Osteoblast (primary cell): Measurements from ENCODE around the gene SLC35F4. TPM values are rescaled to one million over a fixed set of nuclear protein-coding genes. Genes with fewer than 3 reads are reported as not detected.

Experiments used
- DNase-seq: peaks from one replicate; pipeline ENCODE4 v3.0.0; 2011; ENCODE audit warnings: low spot score, mixed read lengths; ENCODE audit not compliant: insufficient read length; ENCODE audit errors: missing footprints
- H2AFZ ChIP-seq: 2 replicates; pipeline ENCODE4 v1.6.0; 2011; ENCODE audit warnings: mild to moderate bottlenecking, low read length
- H3K27ac ChIP-seq: 2 replicates; pipeline ENCODE4 v1.5.1; 2011; ENCODE audit warnings: mild to moderate bottlenecking, low read depth, low read length, moderate library complexity
- H3K27me3 ChIP-seq: 2 replicates; pipeline ENCODE4 v1.6.0; 2012; ENCODE audit warnings: mild to moderate bottlenecking, control low read depth, inconsistent platforms, low read length, moderate library complexity; ENCODE audit not compliant: insufficient read depth
- H3K36me3 ChIP-seq: 2 replicates; pipeline ENCODE4 v1.5.1; 2011; ENCODE audit warnings: mild to moderate bottlenecking, low read length, control low read depth, moderate library complexity; ENCODE audit not compliant: insufficient read depth
- H3K4me1 ChIP-seq: 2 replicates; pipeline ENCODE4 v1.5.1; 2011; ENCODE audit warnings: mild to moderate bottlenecking, low read length, control low read depth, moderate library complexity; ENCODE audit not compliant: insufficient read depth
- H3K4me2 ChIP-seq: 2 replicates; pipeline ENCODE4 v1.6.0; 2011; ENCODE audit warnings: mild to moderate bottlenecking, low read length; ENCODE audit not compliant: insufficient read depth
- H3K4me3 ChIP-seq: fragments of 200-600 bp; sonication (generic); 3 replicates; pipeline ENCODE4 v1.5.1; 2012; ENCODE audit warnings: mild to moderate bottlenecking, low read length, inconsistent platforms; ENCODE audit not compliant: insufficient read depth
- H3K79me2 ChIP-seq: 2 replicates; pipeline ENCODE4 v1.6.0; 2012; ENCODE audit warnings: mild to moderate bottlenecking, low read length, control low read depth, inconsistent platforms; ENCODE audit not compliant: insufficient read depth
- H3K9me3 ChIP-seq: 2 replicates; pipeline ENCODE4 v1.5.1; 2011; ENCODE audit warnings: low read depth, low read length, control low read depth
- H4K20me1 ChIP-seq: 2 replicates; pipeline ENCODE4 v1.6.0; 2012; ENCODE audit warnings: mild to moderate bottlenecking, low read length, control low read depth; ENCODE audit not compliant: insufficient read depth
- CTCF ChIP-seq: IDR thresholded peaks from 2 replicates; pipeline ENCODE4 v1.5.1; 2011; ENCODE audit warnings: mild to moderate bottlenecking, low read depth, low read length, moderate library complexity; ENCODE audit errors: extremely low read depth
- total RNA-seq: library from RNA; depleted of rRNA; stranded (reverse); fragments of >200 nt; gene quantifications from 2 replicates; pipeline ENCODE4 v1.2.3, GENCODE V29; 2012

SLC35F4 gene
- total RNA-seq, 1 donor = not detected

- Histone ChIP-seq H4K20me1 (no peaks in the 10 kb centered on the region), H3K4me3 (no peak overlapping the region), H2AFZ (no peak overlapping the region), H3K4me1 (no peaks in the 10 kb centered on the region), H3K36me3 (no peaks in the 10 kb centered on the region), H3K27me3 (no peaks in the 10 kb centered on the region), H3K9me3 (no peaks in the 10 kb centered on the region), H3K27ac (no peak overlapping the region), H3K4me2 (no peak overlapping the region), H3K79me2 (no peaks in the 10 kb centered on the region)
- DNase-seq = no peak
- no peak for TF ChIP-seq CTCF
Measured at GRCh38 chr14:57560681-57561080, 305.2 kb downstream of the SLC35F4 start.

- Histone ChIP-seq H3K27me3 (no peaks in the 10 kb centered on the region), H4K20me1 (no peaks in the 10 kb centered on the region), H2AFZ (no peak overlapping the region), H3K4me3 (no peak overlapping the region), H3K4me2 (no peak overlapping the region), H3K4me1 (no peaks in the 10 kb centered on the region), H3K79me2 (no peaks in the 10 kb centered on the region), H3K36me3 (no peaks in the 10 kb centered on the region), H3K9me3 (no peaks in the 10 kb centered on the region), H3K27ac (no peak overlapping the region)
- DNase-seq = no peak
- no peak for TF ChIP-seq CTCF
Measured at GRCh38 chr14:57559576-57559975, 306.3 kb downstream of the SLC35F4 start.

GRCh38 chr14:57549765-57550420 lies 316.0 kb downstream of the SLC35F4 start:
- Histone ChIP-seq H3K27me3 (no peaks in the 10 kb centered on the region), H4K20me1 (no peaks in the 10 kb centered on the region), H3K4me3 (no peak overlapping the region), H3K9me3 (no peaks in the 10 kb centered on the region), H3K36me3 (no peaks in the 10 kb centered on the region), H2AFZ (no peak overlapping the region), H3K4me2 (no peak overlapping the region), H3K4me1 (no peaks in the 10 kb centered on the region), H3K79me2 (no peaks in the 10 kb centered on the region), H3K27ac (no peak overlapping the region)
- TF ChIP-seq CTCF = no peak
- no peak for DNase-seq

- no peak overlapping the region for H3K4me2 ChIP-seq
Measured at GRCh38 chr14:57549016-57549564, 316.8 kb downstream of the SLC35F4 start.

More at GRCh38 chr14:57549016-57549564, 316.8 kb downstream of the SLC35F4 start:
- H3K4me3 ChIP-seq = no peak overlapping the region
- H4K20me1 ChIP-seq = no peaks in the 10 kb centered on the region
- no peaks in the 10 kb centered on the region for H3K79me2 ChIP-seq
- TF ChIP-seq CTCF = no peak
- H3K27ac ChIP-seq = no peak overlapping the region
- no peak for DNase-seq
- no peaks in the 10 kb centered on the region for H3K36me3 ChIP-seq
- no peaks in the 10 kb centered on the region for H3K27me3 ChIP-seq
- no peak overlapping the region for H2AFZ ChIP-seq
- no peaks in the 10 kb centered on the region for H3K4me1 ChIP-seq
- no peaks in the 10 kb centered on the region for H3K9me3 ChIP-seq
